Stomach (tissue), 9 donors: Measurements from ENCODE around the gene C9orf72. TPM values are rescaled to one million over a fixed set of nuclear protein-coding genes. Genes with fewer than 3 reads are reported as not detected.
A peak's percentile ranks its signal among the peaks of the same experiment; 100 is the strongest.

Experiments used
- DNase-seq, 2 donors: peaks; one replicate each; pipeline versions ENCODE4 v3.0.0 to v3.0.0-alpha.2; 2013 to 2019
- H3K27ac ChIP-seq, 5 donors: fragments of 200-600 bp in 4 of 5; sonication (generic) in 4 of 5; one replicate each; pipeline ENCODE4 v1.5.1; 2013 to 2019; ENCODE audit warnings: mild to moderate bottlenecking in 1 of 5, moderate library complexity in 1 of 5
- H3K27me3 ChIP-seq, 3 donors: fragments of 200-600 bp; sonication (generic); one replicate each; pipeline ENCODE4 v1.5.1; 2017 to 2019; ENCODE audit warnings: mixed run types in 1 of 3
- H3K36me3 ChIP-seq, 4 donors: fragments of 200-600 bp; sonication (generic); 1 replicate in 3 of 4; 2 replicates in 1 of 4; pipeline ENCODE4 v1.5.1; 2016 to 2019
- H3K4me1 ChIP-seq, 4 donors: fragments of 200-600 bp; sonication (generic); one replicate each; pipeline ENCODE4 v1.5.1; 2016 to 2019
- H3K4me3 ChIP-seq, 4 donors: fragments of 200-600 bp; sonication (generic) in 3 of 4; one replicate each; pipeline ENCODE4 v1.5.1; 2016 to 2019; ENCODE audit warnings: mild to moderate bottlenecking in 1 of 4
- H3K9me3 ChIP-seq, 4 donors: fragments of 200-600 bp; sonication (generic); one replicate each; pipeline ENCODE4 v1.5.1; 2016 to 2019
- EP300 ChIP-seq: sonication (generic); formaldehyde crosslinking; IDR thresholded peaks from one replicate; pipeline ENCODE4 v1.6.1; 2017; ENCODE audit warnings: antibody characterized with exemption
- POLR2A ChIP-seq, 4 donors: fragments of 450-650 bp; IDR thresholded peaks; one replicate each; pipeline ENCODE4 v1.6.1; 2016; ENCODE audit warnings: antibody characterized with exemption in 4 of 4, control low read depth in 2 of 4, mild to moderate bottlenecking in 1 of 4, moderate library complexity in 1 of 4
- POLR2AphosphoS5 ChIP-seq, 3 donors: sonication (generic); formaldehyde crosslinking; IDR thresholded peaks; one replicate each; pipeline ENCODE4 v1.6.1; 2016; ENCODE audit warnings: antibody characterized with exemption in 3 of 3
- WGBS, 5 donors: extraction: QIAGEN DNeasy Blood & Tissue Kit in 3 of 5; methylation state at CpG; one replicate each; pipeline versions ENCODE4 v1.1.5 to v1.1.7; 2013 to 2018; 5-methylcytosine and 5-hydroxymethylcytosine counted together
- intact Hi-C: fragments of 100-400 bp; cut with DNase I; formaldehyde crosslinking; loops from one replicate; pipeline ENCODE4 v1.15.1; 2023; ENCODE audit warnings: low total_unique reads
- polyA plus RNA-seq, 3 donors: library from polyadenylated mRNA; stranded (reverse); fragments of 200-250 nt; gene quantifications; one replicate each; pipeline ENCODE4 v1.2.3, GENCODE V29; 2013
- total RNA-seq, 5 donors: library from RNA; depleted of rRNA; stranded (reverse); fragments of >200 nt; gene quantifications; one replicate each; pipeline versions ENCODE4 v1.1.0 to v1.2.3, GENCODE V29; 2014 to 2016
- TF ChIP-seq, protein P1 (sequence below), 7 experiments: fragments of 450-650 bp in 4 of 7; fragments of 200-600 bp in 3 of 7; sonication (generic) in 3 of 7; IDR thresholded peaks; one replicate each; pipeline ENCODE4 v1.5.1; 2016 to 2019; ENCODE audit warnings: antibody characterized with exemption in 7 of 7, control low read depth in 2 of 7, mild to moderate bottlenecking in 1 of 7
- donor health status: healthy with polysubstance abuse.
- donor health status: Bipolar disorder and iron deficiency.
- donor health status: healthy.

The C9orf72 gene
- total and polyA plus RNA-seq, 8 donors, result 2.6 to 69.9 (median 9.1) TPM

DNA sequence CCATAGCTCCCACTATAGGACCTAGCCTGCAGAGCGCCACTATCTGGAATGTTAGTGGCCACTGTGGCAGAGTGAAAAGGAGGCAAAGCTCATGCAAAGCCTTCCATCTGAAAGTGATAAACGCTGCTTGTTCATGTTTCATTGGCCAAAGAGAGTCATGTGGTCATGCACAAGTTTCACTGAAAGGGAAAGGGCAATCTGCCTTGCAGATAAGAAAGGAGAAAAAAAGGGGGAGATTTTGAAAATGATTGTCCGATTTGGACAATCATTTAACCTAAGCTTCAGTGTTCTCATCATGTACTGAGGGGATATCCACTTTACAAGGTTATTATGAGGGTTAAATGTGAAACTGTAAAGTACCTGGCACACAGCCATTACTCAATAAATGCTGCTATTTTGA lies 34.6 kb downstream of the C9orf72 start:
- 82 to 93% (median 86%) methylated on average over 3 of the region's 3 CpGs for WGBS, 5 donors
- intact Hi-C loops, result loop anchor here (5.0 kb wide), 1 partner anchor 211 kb away; no protein-coding TSS in a partner anchor
- no peak for DNase-seq
- no peaks in the 10 kb centered on the region for H3K27me3 ChIP-seq
- TF ChIP-seq, protein P1, sequence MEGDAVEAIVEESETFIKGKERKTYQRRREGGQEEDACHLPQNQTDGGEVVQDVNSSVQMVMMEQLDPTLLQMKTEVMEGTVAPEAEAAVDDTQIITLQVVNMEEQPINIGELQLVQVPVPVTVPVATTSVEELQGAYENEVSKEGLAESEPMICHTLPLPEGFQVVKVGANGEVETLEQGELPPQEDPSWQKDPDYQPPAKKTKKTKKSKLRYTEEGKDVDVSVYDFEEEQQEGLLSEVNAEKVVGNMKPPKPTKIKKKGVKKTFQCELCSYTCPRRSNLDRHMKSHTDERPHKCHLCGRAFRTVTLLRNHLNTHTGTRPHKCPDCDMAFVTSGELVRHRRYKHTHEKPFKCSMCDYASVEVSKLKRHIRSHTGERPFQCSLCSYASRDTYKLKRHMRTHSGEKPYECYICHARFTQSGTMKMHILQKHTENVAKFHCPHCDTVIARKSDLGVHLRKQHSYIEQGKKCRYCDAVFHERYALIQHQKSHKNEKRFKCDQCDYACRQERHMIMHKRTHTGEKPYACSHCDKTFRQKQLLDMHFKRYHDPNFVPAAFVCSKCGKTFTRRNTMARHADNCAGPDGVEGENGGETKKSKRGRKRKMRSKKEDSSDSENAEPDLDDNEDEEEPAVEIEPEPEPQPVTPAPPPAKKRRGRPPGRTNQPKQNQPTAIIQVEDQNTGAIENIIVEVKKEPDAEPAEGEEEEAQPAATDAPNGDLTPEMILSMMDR (IDR thresholded peaks at IDR 0.05), result no peak
- TF ChIP-seq POLR2AphosphoS5 (IDR thresholded peaks at IDR 0.05), result no peak
- no peak for TF ChIP-seq EP300
- no peak for TF ChIP-seq POLR2A (IDR thresholded peaks at IDR 0.05)
- H3K36me3 ChIP-seq, result peaks cover 0 to 9% (median 4%) of the 10 kb centered on the region in 4 donors
- peak overlapping the region in 4 of 5 donors; percentile 68 to 87 (median 74) for H3K27ac ChIP-seq
- H3K4me1 ChIP-seq, result peaks cover 14 to 69% (median 28%) of the 10 kb centered on the region in 4 donors
- no peak overlapping the region for H3K4me3 ChIP-seq
- no peaks in the 10 kb centered on the region for H3K9me3 ChIP-seq

DNA sequence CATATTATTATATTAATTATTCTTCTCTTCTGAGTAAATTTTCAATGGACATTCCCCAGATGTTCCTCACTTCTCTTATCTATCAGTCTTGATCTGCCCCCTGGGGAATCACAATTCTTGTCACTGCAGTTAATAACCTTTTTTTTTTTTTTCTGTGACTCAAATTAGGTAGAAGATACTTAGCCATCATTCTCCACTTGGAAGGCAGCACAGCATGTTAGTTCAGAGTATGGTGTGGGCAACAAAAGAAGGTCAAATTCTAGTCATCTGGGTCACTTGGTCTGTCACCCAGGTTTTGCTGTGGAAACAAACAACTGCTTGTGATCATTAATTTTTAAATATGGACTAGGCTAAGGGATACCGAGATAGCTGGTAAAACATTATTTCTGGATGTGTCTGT lies 35.5 kb downstream of the C9orf72 start:
- 87 to 97% (median 94%) methylated on average over 1 of the region's 1 CpG for WGBS, 5 donors
- TF ChIP-seq, protein P1 (IDR thresholded peaks at IDR 0.05), result no peak
- TF ChIP-seq POLR2AphosphoS5 (IDR thresholded peaks at IDR 0.05) (no peak), EP300 (no peak), POLR2A (IDR thresholded peaks at IDR 0.05) (no peak)
- H3K27me3 ChIP-seq, result no peaks in the 10 kb centered on the region
- H3K4me1 ChIP-seq, result peaks cover 14 to 69% (median 30%) of the 10 kb centered on the region in 4 donors
- H3K4me3 ChIP-seq, result no peak overlapping the region
- H3K36me3 ChIP-seq, result peaks cover 0 to 9% (median 4%) of the 10 kb centered on the region in 4 donors
- intact Hi-C loops, result loop anchor here (5.0 kb wide), 1 partner anchor 210 kb away; no protein-coding TSS in a partner anchor
- DNase-seq, result no peak
- H3K9me3 ChIP-seq, result no peaks in the 10 kb centered on the region
- peak overlapping the region in 1 of 5 donors; percentile 87 for H3K27ac ChIP-seq

DNA sequence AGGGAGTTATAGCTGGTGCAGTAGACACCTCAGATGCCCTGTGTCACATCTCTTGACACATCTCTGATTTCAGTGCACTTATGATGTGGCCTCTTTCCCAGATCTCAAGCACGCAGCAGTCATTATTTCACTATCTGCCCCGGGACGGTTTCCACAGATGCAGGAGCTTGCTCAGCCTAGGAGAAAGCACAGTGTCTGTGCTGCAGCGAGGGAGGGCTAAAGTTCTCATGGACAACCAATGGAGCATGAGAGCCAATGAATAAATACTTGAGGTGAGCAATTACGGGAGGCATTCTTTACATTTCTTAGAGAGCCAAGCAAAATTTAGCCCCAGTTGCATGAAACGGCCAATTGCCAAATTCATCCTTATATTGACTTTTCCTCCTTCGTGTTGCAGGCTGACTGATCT lies 36.2 kb downstream of the C9orf72 start:
- no peak for DNase-seq
- H3K27ac ChIP-seq, result peak overlapping the region in 1 of 5 donors; percentile 87
- peaks cover 14 to 64% (median 30%) of the 10 kb centered on the region in 4 donors for H3K4me1 ChIP-seq
- intact Hi-C loops, result loop anchor here (5.0 kb wide), 1 partner anchor 210 kb away; no protein-coding TSS in a partner anchor
- peaks cover 0 to 9% (median 4%) of the 10 kb centered on the region in 4 donors for H3K36me3 ChIP-seq
- WGBS, 5 donors, result 69 to 77% (median 73%) methylated on average over 7 of the region's 7 CpGs
- H3K4me3 ChIP-seq, result no peak overlapping the region
- no peaks in the 10 kb centered on the region for H3K27me3 ChIP-seq
- TF ChIP-seq EP300, result no peak
- no peak for TF ChIP-seq POLR2A (IDR thresholded peaks at IDR 0.05)
- TF ChIP-seq, protein P1 (IDR thresholded peaks at IDR 0.05), result no peak
- TF ChIP-seq POLR2AphosphoS5 (IDR thresholded peaks at IDR 0.05), result no peak
- H3K9me3 ChIP-seq, result no peaks in the 10 kb centered on the region

DNA sequence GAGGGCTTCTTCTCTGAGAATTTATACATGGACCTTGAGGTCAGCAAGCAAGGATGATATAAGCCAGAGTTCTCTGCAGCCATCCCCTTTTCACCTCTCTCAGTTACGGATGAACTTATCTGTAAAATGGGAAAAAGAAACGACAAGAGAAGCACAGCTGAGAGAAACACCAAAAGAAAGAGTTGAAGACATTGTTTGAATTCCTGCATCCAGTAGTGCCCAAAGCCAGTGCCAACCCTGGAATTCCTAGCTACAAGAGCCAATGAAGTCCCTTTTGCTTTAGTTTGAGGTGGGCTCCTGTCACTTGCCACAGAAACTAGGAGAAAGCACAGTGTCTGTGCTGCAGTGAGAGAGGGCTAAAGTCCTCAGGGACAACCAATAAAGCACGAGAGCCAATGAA lies 37.1 kb downstream of the C9orf72 start:
- WGBS, 5 donors, result 73 to 92% (median 87%) methylated on average over 3 of the region's 3 CpGs
- TF ChIP-seq, protein P1 (IDR thresholded peaks at IDR 0.05), result no peak
- TF ChIP-seq POLR2A (IDR thresholded peaks at IDR 0.05), result no peak
- no peak for TF ChIP-seq EP300
- no peak for TF ChIP-seq POLR2AphosphoS5 (IDR thresholded peaks at IDR 0.05)
- Histone ChIP-seq H3K36me3 (peaks cover 0 to 9% (median 4%) of the 10 kb centered on the region in 4 donors), H3K9me3 (no peaks in the 10 kb centered on the region), H3K4me1 (peaks cover 14 to 60% (median 30%) of the 10 kb centered on the region in 4 donors), H3K4me3 (no peak overlapping the region), H3K27me3 (no peaks in the 10 kb centered on the region), H3K27ac (peak overlapping the region in 1 of 5 donors; percentile 87)
- intact Hi-C loops, result loop anchor here (5.0 kb wide), 1 partner anchor 209 kb away; no protein-coding TSS in a partner anchor
- DNase-seq, result no peak
